Medulla oblongata (tissue), 1 donor: ENCODE data around the gene MPST.
A peak's percentile ranks its signal among the peaks of the same experiment; 100 is the strongest.
"Not testable (repeated sequence)": the region's sequence is repeated elsewhere in the genome, so short reads cannot be mapped to it uniquely, and the experiment has no call there.

Experiments
- DNase-seq: peaks from one replicate; pipeline ENCODE4 v3.0.0-alpha.2; 2015; ENCODE audit errors: extremely low spot score

MPST gene

DNA sequence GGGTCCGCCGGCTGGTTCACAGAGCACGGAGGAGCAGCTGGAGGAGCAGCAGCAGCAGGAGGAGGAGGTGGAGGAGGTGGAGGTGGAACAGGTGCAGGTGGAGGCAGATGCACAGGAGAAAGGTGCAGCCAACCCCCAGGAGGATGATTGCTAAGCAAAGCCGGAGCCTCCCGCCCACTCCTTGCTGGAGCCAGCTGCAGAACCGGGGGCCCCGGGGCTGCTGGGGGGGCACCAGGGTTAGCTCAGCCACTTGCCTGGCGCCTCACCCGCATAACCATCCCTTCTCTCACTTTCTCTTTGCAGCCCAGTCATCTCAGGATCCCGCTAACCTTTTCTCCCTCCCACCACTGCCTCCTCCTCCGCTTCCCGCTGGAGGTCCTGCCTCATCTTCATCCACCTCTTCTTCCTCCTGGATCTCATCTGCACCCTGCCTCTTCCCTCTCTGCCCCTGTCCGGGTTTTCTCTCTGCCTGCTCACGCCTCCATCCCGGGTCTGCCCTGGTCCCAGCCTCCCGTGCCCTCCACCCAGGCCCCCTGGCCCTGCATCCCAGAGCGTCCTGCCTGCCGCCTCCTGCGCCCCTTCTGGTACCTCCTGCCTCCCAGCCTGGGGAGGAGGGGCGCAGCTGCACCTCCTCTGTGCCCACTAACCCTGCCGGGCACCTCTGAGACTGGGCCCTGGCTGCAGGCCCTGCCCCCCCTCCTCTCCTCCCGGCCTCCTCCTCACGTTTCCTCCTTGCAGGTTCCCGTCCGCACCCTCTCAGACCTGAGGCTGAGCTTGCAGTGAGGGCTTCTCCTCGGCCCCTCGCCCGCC is 41.5 kb downstream of the MPST start:
- DNase-seq, result no peak

GRCh38 chr22:37061611-37062375 is 42.3 kb downstream of the MPST start:
- DNase-seq, result no peak

DNA sequence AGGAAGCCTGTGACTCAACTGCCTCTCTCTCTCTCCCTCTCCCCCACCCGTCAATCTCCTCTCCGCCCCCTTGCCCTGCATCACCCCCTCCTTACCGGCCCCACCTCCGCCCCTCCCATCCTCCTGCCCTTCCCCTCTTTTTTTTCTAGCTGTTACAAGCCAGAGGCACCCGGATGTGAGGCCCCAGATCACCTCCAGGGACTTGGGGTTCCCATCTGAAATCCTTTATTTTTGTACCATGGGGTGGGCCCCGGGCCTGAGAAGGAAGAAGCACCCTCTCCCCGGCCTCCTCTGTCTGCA is 42.8 kb downstream of the MPST start:
- no peak for DNase-seq

- no peak for DNase-seq
These were observed 43.3 kb downstream of the MPST start for GRCh38 chr22:37062702-37063381.

GRCh38 chr22:37063431-37064420 is 44.2 kb downstream of the MPST start:
- DNase-seq, result no peak

DNA sequence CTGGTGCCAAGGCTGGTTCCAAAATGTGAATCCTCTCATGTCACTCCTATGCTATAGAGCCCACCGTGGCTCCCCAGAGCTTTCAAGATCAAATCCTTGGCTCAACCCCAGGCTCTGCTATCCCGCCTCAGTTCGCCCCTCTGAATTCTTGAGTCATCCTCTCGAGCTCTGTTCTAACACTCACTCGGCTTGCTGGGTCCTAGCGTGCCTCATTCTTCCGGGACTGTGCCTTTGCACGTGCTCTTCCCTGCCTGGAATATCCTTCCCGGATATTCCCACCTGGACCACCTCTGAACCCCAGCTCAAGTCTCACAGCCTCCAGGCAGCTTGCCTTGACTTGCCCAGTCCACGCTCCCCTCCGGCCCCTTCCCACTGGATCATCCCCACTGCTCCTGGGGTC is 45.0 kb downstream of the MPST start:
- DNase-seq, result no peak

GRCh38 chr22:37065180-37065579 is 45.6 kb downstream of the MPST start:
- no peak for DNase-seq

- no peak for DNase-seq
These were observed 46.4 kb downstream of the MPST start for GRCh38 chr22:37065961-37066360.

- no peak for DNase-seq
These were observed 47.9 kb downstream of the MPST start for GRCh38 chr22:37067428-37067827.

DNA sequence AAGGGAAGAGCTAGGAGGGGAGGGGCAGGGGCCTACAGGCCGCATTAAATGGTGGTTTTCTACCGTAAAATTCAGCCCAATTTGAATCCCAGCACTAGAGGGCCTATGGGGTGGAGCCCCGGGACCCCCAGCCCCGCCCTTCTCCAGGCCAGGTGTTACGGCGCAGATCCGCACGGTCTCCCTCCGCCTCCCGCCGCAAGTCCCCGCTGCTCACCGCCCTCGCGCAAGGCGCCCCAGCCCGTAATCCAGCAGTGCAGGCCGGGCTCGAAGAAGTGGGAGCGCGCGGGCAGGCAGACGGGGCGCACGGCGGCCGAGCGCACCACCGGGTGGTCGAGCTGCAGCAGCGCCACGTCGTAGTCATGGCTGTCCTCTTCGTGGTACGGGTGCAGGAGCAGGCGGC is 49.3 kb downstream of the MPST start:
- DNase-seq, result no peak

- no peak for DNase-seq
These were observed 49.8 kb downstream of the MPST start for GRCh38 chr22:37069319-37069718.

DNA sequence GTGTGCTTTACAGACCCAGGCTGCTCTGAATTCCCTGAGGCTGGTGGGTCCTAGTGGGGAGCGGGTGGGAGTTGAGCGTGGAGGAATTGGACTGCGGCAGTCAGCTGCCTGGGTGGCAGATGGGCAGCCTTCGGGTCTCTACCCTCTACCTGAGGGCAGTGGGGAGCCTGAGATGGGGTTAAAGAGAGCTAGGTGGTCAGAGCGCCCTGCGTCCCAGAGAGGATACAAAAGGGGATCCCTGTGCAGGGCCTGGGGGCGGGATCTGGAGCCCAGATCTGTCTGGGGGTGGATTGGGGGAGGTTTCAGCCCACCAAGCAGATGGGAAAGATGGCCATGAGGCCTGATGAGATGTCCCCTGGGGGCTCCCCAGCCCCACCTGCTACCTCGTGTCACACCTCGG is 50.2 kb downstream of the MPST start:
- DNase-seq, result no peak

DNA sequence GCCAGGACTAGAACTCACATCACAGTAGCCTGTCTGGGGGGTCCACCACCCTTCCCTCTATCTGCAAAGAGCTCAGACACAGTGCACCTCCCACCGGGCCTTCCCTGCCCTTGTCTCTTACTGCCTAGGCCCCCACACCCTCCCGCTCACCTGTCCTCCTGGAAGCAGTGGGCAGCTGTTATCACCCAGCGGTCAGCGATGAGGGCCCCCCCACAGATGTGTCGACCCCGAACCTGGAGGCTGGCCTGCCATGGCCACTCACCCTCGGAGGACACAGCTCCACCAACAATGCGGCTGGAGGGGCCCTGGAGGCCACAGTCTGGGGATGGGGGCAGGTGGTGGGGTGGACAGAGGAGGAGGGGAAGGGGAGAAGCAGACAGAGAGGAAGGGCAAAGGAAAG is 50.8 kb downstream of the MPST start:
- no peak for DNase-seq

GRCh38 chr22:37070744-37071143 is 51.2 kb downstream of the MPST start:
- no peak for DNase-seq

DNA sequence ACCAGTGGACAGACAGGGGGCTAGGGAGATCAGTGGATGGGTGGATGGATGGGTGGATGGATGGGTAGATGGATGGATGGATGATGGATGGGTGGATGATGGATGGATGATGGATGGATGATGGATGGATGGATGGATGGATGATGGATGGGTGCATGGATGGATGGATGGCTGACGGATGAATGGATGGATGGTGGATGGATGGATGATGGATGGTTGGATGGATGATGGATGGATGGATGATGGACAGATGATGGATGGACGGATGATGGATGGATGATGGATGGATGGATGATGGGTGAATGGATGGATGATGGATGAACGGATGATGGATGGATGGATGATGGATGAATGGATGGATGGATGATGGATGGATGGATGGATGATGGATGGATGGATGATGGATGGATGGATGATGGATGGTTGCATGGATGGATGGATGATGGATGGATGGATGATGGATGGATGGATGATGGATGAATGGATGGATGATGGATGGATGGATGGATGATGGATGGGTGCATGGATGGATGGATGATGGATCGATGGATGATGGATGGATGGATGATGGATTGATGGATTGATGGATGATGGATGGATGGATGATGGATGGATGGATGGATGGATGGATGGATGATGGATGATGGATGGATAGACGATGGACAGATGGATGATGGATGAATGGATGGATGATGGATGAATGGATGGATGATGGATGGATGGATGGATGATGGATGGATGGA is 52.5 kb downstream of the MPST start:
- DNase-seq, result not testable (repeated sequence)

DNA sequence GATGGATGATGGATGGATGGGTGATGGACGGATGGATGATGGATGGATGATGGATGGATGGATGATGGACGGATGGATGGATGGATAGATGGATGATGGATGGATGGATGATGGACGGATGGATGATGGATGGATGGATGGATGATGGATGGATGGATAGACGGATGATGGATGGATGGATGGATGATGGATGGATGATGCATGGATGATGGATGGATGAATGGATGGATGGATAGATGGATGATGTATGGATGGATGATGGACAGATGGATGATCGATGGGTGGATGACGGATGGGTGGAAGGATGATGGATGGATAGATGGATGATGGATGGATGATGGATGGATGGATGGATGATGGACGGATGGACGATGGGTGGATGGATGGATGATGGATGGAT is 53.1 kb downstream of the MPST start:
- DNase-seq, result no peak

- no peak for DNase-seq
These were observed 55.0 kb downstream of the MPST start for GRCh38 chr22:37074537-37074936.

- DNase-seq, result no peak
These were observed 55.5 kb downstream of the MPST start for GRCh38 chr22:37075046-37075445.

- DNase-seq, result no peak
These were observed 56.4 kb downstream of the MPST start for GRCh38 chr22:37075822-37076433.

GRCh38 chr22:37077802-37078448 is 58.4 kb downstream of the MPST start:
- DNase-seq, result peak; percentile 36
